ACHN (cell line): Measurements from ENCODE around the gene HCLS1.
"Not testable (repeated sequence)": the region's sequence is repeated elsewhere in the genome, so short reads cannot be mapped to it uniquely, and the experiment has no call there.

Experiments used
- DNase-seq: peaks from one replicate; pipeline ENCODE4 v3.0.0-alpha.2; 2015
- in situ Hi-C: cut with HindIII; loops from 2 replicates; pipeline ENCODE4 v1.10.0; 2017; ENCODE audit warnings: low sequenced_read_pairs, low pct_ligation_motif_present, low pct_unique_long_range_greater_than_20kb

The HCLS1 gene, protein sequence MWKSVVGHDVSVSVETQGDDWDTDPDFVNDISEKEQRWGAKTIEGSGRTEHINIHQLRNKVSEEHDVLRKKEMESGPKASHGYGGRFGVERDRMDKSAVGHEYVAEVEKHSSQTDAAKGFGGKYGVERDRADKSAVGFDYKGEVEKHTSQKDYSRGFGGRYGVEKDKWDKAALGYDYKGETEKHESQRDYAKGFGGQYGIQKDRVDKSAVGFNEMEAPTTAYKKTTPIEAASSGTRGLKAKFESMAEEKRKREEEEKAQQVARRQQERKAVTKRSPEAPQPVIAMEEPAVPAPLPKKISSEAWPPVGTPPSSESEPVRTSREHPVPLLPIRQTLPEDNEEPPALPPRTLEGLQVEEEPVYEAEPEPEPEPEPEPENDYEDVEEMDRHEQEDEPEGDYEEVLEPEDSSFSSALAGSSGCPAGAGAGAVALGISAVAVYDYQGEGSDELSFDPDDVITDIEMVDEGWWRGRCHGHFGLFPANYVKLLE

DNA sequence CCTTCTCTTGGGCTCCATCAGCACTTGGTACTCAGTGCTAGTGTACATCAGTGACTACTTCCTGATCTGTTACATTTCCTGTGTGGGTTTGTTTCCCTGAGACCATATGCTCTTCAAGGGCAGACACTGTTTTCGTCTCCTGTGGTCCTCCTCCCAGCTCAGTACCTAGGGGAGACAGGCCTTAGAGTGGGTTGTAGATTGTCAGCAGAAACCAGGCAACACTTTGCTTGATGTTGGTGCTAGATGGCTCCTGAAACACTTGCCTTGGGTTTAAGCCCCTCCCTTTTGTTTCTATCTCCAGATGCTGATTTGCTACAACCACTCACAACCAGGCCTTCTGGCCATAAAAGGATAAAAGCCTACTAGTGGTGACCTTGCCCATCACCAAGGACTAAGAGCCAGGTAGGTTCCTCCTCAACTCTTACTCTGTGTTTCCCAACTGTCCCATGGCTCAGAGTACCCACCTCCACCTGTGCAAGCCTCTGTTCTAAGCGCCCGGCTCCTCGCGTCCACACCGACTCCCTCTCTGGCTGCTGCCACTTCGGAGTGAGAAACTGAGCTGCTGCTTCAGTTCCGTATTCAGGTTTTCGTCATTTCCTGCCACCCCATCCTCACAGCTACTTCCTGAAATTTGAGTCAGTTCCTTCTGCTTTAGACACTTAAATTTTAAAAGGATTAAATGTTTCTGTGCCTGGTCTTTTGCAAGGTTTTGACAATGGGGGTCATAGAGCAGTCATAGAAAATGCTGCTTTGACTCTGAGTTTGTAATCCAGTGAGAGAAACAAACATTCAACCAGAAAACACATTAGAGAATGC, at the start of gene HCLS1:
Gene HCLS1 (minus strand): TSS at position 548 of the 816 bp plus-strand sequence. CDS start 2,556 bp downstream, outside the sequence.
- no peak for DNase-seq
- in situ Hi-C loops = no loop called here

DNA sequence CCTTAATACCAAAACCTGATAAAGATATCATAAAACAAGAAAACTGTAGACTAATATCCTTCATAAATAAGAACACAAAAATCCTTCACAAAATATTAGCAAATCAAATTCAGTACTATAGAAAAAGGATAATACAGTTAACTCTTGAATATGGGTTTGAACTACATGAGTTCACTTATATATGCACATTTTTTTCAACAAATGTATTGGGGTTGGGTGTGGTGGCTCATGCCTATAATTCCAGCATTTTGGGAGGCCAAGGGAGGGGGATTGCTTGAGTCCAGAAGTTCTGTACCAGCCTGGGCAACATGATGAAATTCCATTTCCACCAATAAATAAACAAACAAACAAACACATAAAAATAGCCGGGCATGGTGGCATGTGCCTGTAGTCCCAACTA, 49.6 kb upstream of the HCLS1 start:
- in situ Hi-C loops = no loop called here
- DNase-seq = no peak

DNA sequence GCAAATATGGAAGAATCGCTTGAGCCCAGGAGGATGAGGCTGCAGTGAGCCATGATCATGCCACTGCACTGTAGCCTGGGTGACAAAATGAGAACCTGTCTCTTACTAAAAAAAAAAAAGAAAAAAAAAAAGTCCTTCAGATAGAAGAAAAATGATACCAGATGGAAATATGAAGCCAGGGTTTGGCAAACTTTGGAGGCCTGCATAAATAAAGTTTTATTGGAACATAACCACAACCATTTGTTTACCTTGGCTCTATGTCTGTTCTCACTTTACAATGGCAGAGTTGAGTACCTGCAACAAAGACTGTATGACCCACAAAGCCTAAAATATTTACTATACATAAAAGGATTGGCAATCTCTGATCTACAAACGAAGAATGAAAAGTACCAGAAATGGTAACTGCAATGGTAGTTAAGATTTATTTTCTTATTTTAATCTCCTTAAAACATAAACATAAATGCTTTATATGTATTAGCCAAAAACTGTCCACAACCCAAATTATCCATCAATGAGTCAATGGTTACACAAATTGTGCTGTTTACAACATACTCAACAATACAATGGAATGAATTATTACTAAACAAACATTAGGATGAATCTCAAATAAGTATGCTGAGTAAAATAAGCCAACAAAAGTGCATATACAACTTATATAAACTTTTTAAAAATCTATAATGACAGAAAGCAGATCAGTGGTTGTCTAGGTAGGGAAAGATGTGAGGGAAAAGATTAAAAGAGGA, 47.0 kb upstream of the HCLS1 start:
- no peak for DNase-seq
- in situ Hi-C loops = no loop called here

DNA sequence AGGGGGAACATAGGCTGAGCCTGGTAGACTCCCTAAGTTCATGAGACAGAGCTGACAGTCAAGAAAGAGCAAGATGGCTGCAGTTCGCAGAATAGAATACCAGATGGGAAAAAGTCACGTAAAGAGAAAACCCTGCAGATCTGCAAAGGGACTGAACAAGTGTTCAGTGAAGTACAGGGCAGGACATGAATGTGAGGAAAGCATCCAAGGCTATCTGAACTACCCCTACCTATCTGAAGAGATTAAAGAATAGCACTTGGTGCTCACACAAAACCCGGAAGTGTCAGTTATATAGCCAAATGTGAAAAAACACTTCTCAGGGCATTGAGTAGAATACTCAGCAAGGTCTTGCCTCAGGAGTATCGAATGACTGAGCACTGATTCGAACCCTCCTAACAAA, 44.8 kb upstream of the HCLS1 start:
- in situ Hi-C loops = no loop called here
- no peak for DNase-seq

DNA sequence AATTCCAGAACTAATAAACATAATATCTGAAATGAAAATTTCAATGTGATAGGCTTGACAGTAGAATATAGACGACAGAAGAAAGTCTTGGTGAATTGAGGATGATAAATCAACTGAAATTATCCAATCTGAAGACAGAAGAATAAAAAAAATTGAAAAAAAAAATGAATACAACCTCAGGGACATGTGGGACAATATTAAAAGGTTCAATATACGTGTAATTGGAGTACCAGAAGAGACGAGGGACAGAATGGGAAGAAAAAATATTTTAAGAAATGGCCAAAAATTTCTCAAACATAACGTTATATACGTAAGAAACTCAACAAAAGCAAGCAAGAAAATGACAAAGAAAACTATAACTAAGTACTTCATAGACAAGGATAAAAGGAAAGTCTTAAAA, 43.3 kb upstream of the HCLS1 start:
- no peak for DNase-seq
- in situ Hi-C loops = no loop called here

DNA sequence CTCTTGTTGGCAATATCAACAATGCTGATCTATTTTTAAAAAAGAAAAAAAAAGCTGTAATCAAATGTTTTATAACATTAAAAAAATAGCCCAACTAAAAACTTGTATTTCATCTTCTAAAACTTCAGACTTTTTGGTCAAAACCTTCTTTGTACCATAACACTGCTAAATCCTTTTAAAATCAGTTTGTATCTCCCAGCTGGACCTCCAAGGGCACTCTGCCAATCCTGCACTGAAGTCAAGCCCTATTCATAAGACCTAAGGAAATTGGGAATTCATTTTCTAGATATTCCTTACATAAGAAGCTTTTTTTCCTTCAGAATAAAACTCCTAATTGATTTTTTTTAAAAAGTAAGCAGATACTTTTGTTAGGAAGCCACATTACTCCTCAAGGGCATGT, 38.2 kb upstream of the HCLS1 start:
- in situ Hi-C loops = no loop called here
- DNase-seq = no peak

DNA sequence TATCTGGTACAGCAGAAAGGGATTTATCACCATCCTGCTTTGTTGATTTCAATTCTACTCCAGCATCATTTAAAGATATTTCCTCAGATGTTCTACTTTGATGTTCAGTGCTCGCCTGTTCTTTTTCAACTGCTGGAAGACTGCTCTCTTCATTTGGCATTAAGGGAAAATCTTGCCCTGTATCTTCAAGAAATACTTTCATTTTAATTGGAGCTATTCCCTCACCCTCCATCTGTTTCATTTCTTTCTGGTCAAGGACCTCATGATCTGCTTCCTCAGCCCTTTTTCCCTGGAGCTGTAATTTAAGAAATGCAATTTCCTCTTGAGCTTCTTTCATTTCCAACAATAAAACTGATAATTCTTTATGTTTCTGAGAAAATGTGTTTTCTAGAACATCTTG, 37.8 kb upstream of the HCLS1 start:
- DNase-seq = no peak
- in situ Hi-C loops = no loop called here

DNA sequence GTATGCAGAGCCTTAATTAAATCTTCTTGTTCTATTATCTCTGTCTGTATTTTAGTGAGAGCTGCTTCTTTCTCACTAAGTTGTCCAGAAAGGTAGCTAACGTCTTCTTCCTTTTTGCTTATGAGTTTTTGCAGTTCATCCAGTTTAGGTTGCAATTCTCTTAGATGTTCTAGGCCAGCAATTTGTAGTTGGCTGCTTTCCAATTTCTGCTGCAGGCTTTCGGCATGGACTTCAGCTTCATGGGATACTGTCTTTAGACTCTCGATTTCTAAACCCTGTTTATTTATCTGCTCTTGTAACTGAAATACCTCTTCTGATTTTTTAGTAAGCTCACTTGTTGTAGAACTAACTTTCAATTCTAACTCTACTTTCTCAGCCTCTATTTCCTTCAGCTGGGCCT, 35.5 kb upstream of the HCLS1 start:
- DNase-seq = no peak
- in situ Hi-C loops = no loop called here

DNA sequence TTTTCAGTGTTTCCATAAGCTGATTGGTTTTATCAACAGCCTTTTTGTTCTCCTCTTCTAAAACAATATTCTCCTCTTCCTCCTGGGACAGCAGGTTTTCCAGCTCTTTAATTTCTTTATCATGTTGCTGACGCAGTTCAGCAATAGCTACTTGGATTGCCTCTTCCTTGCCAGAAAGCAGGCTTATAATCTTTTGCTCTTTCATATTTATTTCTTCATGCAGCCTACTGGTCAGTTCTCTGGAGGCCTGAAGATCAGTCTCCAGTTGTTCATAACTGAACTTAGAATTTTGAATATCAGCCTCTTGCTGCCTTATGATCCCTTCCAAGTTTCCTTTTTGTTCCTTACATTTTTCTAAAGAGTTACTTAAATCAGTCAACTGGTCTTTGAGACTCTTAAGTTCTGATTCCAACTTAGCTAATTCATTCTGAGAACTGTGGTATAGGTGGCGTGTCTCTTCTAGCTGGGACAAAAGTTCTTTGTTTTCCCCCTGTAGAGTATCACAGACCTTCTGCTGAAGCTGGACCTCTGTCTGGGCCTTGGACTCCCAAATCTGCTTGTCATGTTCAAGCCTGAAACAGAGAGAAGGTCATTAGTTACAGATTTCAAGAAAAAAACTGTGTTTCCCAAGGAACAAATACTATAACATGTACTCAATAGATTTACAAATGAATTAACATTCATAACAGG, 31.5 kb upstream of the HCLS1 start:
- in situ Hi-C loops = no loop called here
- no peak for DNase-seq

DNA sequence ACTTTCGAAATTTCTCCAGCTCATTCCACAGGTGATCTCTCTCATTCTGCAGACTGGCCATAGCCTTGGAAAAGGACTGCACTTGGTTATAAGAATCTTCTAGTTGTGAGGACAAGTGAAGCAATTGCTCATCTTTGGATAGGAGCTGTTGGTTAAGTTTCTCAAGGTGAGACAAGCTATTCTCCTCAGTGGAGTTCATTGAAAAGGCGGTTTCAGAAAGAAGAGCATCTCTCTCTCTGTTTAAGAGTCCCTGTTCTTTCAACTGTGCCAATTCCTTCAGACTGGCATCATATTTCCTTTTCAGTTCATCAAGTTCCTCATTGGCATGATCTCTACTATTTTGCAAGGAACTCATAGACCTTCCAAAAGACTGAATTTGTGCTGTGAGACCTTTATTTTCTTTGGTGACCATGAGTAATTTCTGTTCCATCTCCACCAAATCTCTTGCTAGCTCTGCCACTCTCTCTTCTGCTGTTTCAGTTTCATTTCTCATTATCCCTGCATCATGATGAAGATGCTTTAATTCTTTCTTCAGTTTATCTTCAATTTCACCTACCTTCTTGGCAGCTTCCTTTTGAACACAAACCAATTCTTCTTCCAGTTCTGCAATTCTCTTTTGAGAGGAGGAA, 30.2 kb upstream of the HCLS1 start:
- no peak for DNase-seq
- in situ Hi-C loops = no loop called here

DNA sequence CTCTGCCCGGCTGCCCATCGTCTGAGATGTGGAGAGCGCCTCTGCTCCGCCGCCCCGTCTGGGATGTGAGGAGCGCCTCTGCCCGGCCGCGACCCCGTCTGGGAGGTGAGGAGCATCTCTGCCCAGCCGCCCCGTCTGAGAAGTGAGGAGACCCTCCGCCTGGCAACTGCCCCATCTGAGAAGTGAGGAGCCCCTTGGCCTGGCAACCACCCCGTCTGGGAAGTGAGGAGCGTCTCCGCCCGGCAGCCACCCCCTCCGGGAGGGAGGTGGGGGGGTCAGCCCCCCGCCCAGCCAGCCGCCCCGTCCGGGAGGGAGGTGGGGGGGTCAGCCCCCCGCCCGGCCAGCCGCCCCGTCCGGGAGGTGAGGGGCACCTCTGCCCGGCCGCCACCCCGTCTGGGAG, 28.0 kb upstream of the HCLS1 start:
- in situ Hi-C loops, DNase-seq: not testable (repeated sequence)

DNA sequence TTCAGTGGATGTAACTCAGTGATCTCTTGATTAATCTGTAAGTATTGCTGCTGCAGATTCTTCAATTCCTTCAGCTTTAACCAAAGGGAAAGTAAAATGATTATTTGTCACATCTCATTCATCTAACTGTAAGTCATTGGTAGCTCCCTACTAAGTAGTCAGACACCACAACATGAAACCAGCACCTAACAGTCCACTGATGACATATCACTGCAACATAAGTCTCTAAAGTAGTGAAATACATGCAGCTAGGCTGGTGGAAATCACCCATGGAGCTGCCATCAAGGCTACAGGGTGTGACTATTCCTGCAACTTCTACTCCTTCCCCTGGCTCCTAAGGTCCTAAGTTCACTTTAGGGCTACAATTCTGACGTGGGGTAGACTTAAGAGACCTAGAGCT, 21.1 kb upstream of the HCLS1 start:
- no peak for DNase-seq
- in situ Hi-C loops = no loop called here

DNA sequence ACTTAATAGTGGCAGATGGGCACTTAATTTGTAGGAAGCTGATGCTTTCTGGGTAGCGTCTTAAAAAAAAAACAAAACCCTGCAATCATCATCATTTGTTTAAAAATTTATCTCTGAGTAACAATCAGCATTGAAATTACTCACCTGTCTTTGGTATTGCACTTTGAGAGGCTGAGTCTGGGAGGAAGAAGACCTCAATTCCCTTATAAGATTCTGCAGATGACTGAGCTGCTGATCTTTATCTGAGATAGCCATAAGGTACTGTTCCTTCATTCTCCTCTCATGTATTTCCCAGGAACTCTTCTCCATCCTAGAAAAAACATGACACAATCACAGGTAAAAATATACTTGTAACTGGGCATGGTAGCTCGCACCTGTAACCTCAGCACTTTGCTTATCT, 16.4 kb upstream of the HCLS1 start:
- in situ Hi-C loops = no loop called here
- no peak for DNase-seq

DNA sequence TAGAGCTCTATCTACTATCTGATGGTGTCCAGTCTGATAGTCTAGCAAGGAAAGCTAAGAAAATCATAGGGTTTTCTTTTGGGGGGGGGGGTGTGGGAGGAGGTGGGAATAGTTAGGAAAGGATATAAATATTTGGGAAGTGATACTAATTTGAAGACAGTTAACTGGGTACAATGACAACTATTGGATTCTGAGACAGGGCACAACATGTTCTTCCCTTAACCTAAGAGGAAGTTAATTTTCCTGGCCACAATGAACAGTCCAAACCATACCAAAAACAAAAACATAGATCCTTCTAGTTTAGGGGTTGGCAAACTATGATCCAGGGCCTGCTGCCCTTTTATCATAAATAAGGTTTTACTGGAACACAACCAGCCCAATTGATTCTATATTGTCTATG, 10.0 kb upstream of the HCLS1 start:
- DNase-seq = no peak
- in situ Hi-C loops = no loop called here

DNA sequence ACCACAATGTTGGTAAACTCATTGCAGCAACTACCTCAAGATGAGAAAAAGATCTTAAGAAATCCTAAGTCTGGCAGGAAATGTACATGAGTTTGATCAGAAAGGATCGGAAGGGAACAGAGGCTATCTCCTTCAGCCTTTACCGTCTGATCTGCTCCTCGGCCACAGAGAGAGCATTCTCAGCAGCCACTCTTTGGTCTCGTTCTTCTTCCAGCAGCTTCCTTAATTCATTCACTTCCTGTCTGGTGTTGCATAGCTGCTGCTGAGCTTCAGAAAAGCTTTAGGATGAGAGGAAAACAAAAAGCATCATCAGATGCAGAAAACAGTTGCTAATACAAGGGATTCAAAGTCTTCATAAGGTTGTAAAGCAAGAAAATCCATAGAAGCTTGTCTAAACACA, 6.6 kb upstream of the HCLS1 start:
- DNase-seq = no peak
- in situ Hi-C loops = no loop called here

DNA sequence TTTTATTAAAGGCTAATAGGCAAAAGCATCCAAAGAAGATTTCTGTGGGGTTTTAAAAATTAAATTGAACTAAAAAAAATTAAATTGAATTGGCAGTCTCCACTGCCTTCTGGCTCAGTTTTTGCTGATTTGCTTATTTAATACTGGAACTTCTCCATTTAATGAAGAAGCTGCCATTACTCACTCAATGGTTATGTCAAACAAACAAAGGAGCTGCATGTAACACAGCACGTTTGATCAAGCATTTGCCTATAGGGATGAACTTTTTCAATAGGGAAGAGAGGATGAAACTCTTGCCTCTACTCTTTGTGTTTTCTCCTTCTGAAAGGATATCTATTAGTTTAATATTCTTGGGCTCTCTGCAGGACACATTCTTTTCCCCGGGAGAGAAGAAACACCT, 4.8 kb upstream of the HCLS1 start:
- DNase-seq = no peak
- in situ Hi-C loops = no loop called here

DNA sequence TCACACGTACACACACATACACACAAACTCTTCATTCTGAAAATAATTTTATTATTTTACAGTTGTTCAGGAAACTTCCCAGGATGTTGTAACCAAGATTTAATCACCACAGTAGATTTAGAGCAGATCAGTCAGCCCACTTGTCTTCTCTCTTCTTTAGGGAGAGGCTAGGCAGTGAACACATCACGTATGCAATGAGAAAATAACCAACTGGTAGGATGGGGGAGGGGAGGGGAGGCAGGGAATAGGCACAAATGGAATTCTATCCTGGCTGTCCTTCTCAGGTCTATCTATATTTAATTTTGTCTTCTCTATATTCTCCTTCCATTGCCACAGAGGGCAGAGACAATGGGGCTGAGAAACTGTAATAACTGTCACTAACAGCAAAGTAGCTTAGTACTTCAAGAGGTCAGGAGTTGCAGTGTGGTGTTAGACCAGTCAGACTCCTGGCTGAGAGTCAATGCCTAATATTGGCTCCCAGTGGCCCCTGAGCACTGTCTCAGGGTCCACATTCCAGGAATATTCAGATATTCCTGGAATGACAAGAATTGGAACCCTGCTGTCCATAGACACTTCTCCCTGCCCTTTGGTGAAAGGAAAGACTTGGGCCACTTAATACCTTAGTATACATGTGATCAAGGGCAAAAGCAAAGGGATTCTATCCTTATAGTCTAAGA, 2.6 kb upstream of the HCLS1 start:
- DNase-seq = peak; percentile 2
- in situ Hi-C loops = no loop called here

DNA sequence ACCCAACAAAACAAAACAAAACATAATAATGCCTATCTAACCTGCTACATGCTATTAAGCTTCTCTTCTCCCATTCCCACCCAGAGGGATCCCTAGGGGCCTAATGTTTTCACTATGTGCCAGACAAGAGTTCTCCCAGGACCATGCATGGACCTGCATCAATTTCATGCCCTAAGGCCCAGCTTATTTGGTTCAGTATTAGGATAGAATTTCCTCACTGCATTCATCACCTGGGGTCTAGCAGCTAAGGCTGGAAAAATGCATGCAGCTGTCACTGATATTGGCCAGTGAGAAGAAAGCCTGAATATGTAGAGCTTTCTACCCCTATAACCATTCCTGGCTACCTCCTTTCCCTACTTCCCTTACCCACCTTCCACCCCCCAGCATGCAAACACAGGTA, 2.0 kb upstream of the HCLS1 start:
- no peak for DNase-seq
- in situ Hi-C loops = no loop called here
